Adrenal gland (tissue), 12 donors: ENCODE results near the gene NXN. TPM values are rescaled to one million over a fixed set of nuclear protein-coding genes. Genes with fewer than 3 reads are reported as not detected.

Source experiments
- DNase-seq, 7 donors: peaks; one replicate each; pipeline ENCODE4 v3.0.0-alpha.2; 2019 to 2020
- H3K27ac ChIP-seq, 5 donors: fragments of 200-600 bp; sonication (generic) in 4 of 5; 1 replicate in 3 of 5; 2 replicates in 2 of 5; pipeline versions ENCODE4 v1.5.1 to v1.8.0; 2016 to 2020; ENCODE audit warnings: mild to moderate bottlenecking in 1 of 5
- H3K27me3 ChIP-seq: fragments of 200-600 bp; 2 replicates; pipeline ENCODE4 v1.8.0; 2021
- H3K36me3 ChIP-seq, 2 donors: fragments of 200-600 bp; replicated peaks in 1 of 2; 1 replicate in 1 of 2; 2 replicates in 1 of 2; pipeline versions ENCODE4 v1.5.1 to v1.8.0; 2018 to 2022
- H3K4me1 ChIP-seq, 2 donors: fragments of 200-600 bp; replicated peaks in 1 of 2; 1 replicate in 1 of 2; 2 replicates in 1 of 2; pipeline versions ENCODE4 v1.5.1 to v1.8.0; 2018 to 2021
- H3K4me3 ChIP-seq, 4 donors: fragments of 200-600 bp; sonication (generic) in 3 of 4; one replicate each; pipeline ENCODE4 v1.5.1; 2016 to 2018
- H3K9me3 ChIP-seq, 3 donors: fragments of 200-600 bp; sonication (generic) in 1 of 3; replicated peaks in 1 of 3; 1 replicate in 2 of 3; 2 replicates in 1 of 3; pipeline versions ENCODE4 v1.5.1 to v1.8.0; 2016 to 2021
- POLR2A ChIP-seq, 2 donors: fragments of 450-650 bp; IDR thresholded peaks; one replicate each; pipeline ENCODE4 v1.6.1; 2017; ENCODE audit warnings: antibody characterized with exemption in 2 of 2, mild to moderate bottlenecking in 2 of 2, moderate library complexity in 1 of 2
- WGBS, 4 donors: extraction: QIAGEN DNeasy Blood & Tissue Kit in 2 of 4; methylation state at CpG; one replicate each; pipeline versions ENCODE4 v1.1.5 to v1.1.7; 2013 to 2017; 5-methylcytosine and 5-hydroxymethylcytosine counted together
- intact Hi-C, 2 donors: fragments of 100-400 bp; cut with DNase I; formaldehyde crosslinking; loops; one replicate each; pipeline versions ENCODE4 v1.14.1 to v1.15.0; 2022 to 2023
- polyA plus RNA-seq, 3 donors: library from polyadenylated mRNA; stranded (reverse); fragments of 200-250 nt in 2 of 3; fragments of 350-450 nt in 1 of 3; fragmentation: Illumina TruSeq in 1 of 3; extraction: RNeasy Lipid Tissue Mini Kit (QIAGEN cat#74804) in 1 of 3; gene quantifications; one replicate each; pipeline ENCODE4 v1.2.3, GENCODE V29; 2013 to 2014
- total RNA-seq, 9 donors: library from RNA; depleted of rRNA in 4 of 9; stranded (reverse); fragments of >200 nt in 4 of 9; fragments of 120-200 nt in 1 of 9; fragmentation: NEBNext Ultra II Directional in 1 of 9; extraction: Animal tissue kit (Norgen Biotek cat#: 25700) in 1 of 9; gene quantifications; one replicate each; pipeline versions ENCODE4 v1.1.0 to v1.2.4, GENCODE V29; 2013 to 2023
- TF ChIP-seq, protein P1 (sequence below), 6 experiments: fragments of 450-650 bp in 4 of 6; fragments of 200-600 bp in 2 of 6; sonication (generic) in 1 of 6; IDR thresholded peaks; 1 replicate in 5 of 6; 2 replicates in 1 of 6; pipeline versions ENCODE4 v1.5.1 to v1.8.0; 2016 to 2021; ENCODE audit warnings: antibody characterized with exemption in 6 of 6, mild to moderate bottlenecking in 2 of 6, moderate library complexity in 1 of 6
- donor health status: healthy with polysubstance abuse.
- donor health status: Bipolar disorder and iron deficiency.
- donor health status: DM: yes; HTN: yes; CAD: no.
- donor health status: DM: no; HTN: no; CAD: no.
- donor health status: DM: no; HTN: no; CAD: no.
- donor health status: DM: yes; HTN: yes; CAD: no.

Gene NXN
- total and polyA plus RNA-seq, 12 donors: 3.6 to 24.7 (median 10.9) TPM

- intact Hi-C loops: no loop called here
- no peak for DNase-seq
- no peak for TF ChIP-seq POLR2A (IDR thresholded peaks at IDR 0.05)
- TF ChIP-seq, protein P1, sequence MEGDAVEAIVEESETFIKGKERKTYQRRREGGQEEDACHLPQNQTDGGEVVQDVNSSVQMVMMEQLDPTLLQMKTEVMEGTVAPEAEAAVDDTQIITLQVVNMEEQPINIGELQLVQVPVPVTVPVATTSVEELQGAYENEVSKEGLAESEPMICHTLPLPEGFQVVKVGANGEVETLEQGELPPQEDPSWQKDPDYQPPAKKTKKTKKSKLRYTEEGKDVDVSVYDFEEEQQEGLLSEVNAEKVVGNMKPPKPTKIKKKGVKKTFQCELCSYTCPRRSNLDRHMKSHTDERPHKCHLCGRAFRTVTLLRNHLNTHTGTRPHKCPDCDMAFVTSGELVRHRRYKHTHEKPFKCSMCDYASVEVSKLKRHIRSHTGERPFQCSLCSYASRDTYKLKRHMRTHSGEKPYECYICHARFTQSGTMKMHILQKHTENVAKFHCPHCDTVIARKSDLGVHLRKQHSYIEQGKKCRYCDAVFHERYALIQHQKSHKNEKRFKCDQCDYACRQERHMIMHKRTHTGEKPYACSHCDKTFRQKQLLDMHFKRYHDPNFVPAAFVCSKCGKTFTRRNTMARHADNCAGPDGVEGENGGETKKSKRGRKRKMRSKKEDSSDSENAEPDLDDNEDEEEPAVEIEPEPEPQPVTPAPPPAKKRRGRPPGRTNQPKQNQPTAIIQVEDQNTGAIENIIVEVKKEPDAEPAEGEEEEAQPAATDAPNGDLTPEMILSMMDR (IDR thresholded peaks at IDR 0.05): no peak
- no peaks in the 10 kb centered on the region for H3K27me3 ChIP-seq
- peaks cover 7 to 10% of the 10 kb centered on the region in 2 donors for H3K4me1 ChIP-seq
- 65 to 71% (median 66%) methylated on average over 4 to 13 of the region's 13 CpGs for WGBS, 4 donors
- no peak overlapping the region for H3K4me3 ChIP-seq
- no peaks in the 10 kb centered on the region for H3K36me3 ChIP-seq
- no peaks in the 10 kb centered on the region for H3K9me3 ChIP-seq
- no peak overlapping the region for H3K27ac ChIP-seq
Observed at GRCh38 chr17:992933-993332, 13.4 kb upstream of the NXN start.

GRCh38 chr17:988561-988960, 9.0 kb upstream of the NXN start:
- H3K36me3 ChIP-seq: no peaks in the 10 kb centered on the region
- 87 to 90% (median 88%) methylated on average over 8 to 11 of the region's 11 CpGs for WGBS, 4 donors

GRCh38 chr17:987931-988330, 8.4 kb upstream of the NXN start:
- intact Hi-C loops: loop anchor here in 1 of 2 donors (10.0 kb wide), 1 partner anchor 273 kb away; the partner anchor contains the start of gene VPS53
- no peaks in the 10 kb centered on the region for H3K4me1 ChIP-seq
- H3K9me3 ChIP-seq: no peaks in the 10 kb centered on the region
- WGBS, 4 donors: 84 to 95% (median 90%) methylated on average over 7 to 15 of the region's 15 CpGs
- no peak overlapping the region for H3K27ac ChIP-seq
- H3K27me3 ChIP-seq: no peaks in the 10 kb centered on the region
- TF ChIP-seq, protein P1 (IDR thresholded peaks at IDR 0.05): no peak
- no peak for TF ChIP-seq POLR2A (IDR thresholded peaks at IDR 0.05)
- H3K4me3 ChIP-seq: no peak overlapping the region
- DNase-seq: no peak
- no peaks in the 10 kb centered on the region for H3K36me3 ChIP-seq

More at GRCh38 chr17:988561-988960, 9.0 kb upstream of the NXN start:
- Histone ChIP-seq H3K4me3 (no peak overlapping the region), H3K27ac (no peak overlapping the region), H3K4me1 (no peaks in the 10 kb centered on the region), H3K27me3 (no peaks in the 10 kb centered on the region), H3K9me3 (no peaks in the 10 kb centered on the region)
- no peak for DNase-seq
- intact Hi-C loops: loop anchor here in 1 of 2 donors (10.0 kb wide), 1 partner anchor 274 kb away; the partner anchor contains the start of gene VPS53
- TF ChIP-seq POLR2A (IDR thresholded peaks at IDR 0.05): no peak
- TF ChIP-seq, protein P1 (IDR thresholded peaks at IDR 0.05): no peak

DNA sequence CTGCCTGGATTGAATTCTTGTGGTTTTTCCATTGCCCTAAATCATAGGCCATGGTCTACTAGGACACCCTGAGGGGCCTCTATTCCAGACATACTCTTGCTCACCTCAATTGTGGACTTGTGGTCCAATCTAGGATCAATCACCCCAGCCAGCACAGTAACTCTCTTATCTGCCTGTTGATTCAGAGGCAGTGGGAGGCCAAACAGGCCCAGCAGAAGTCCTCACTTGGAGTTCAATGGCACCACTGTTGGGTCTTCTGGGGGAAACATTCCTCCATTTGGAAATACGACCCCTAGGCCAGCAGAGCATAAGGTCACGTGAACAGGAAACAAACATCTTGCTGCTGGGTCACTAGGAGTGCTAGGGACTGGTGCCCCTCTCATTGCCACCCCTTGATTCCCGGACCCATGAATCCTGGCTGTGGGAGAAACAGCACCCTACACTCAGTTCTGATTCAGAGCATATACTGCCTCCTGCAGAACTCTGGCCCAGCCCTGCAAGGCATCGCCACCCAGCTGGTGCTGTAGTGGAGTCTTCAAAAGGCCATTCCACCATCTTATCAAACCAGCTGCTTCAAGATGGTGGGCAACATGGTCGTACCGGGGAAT, 6.8 kb upstream of the NXN start:
- Histone ChIP-seq H3K9me3 (no peaks in the 10 kb centered on the region), H3K36me3 (no peaks in the 10 kb centered on the region), H3K27ac (no peak overlapping the region), H3K27me3 (no peaks in the 10 kb centered on the region), H3K4me1 (no peaks in the 10 kb centered on the region), H3K4me3 (no peak overlapping the region)
- no peak for DNase-seq
- 69 to 87% (median 86%) methylated on average over 3 to 6 of the region's 6 CpGs for WGBS, 4 donors
- TF ChIP-seq, protein P1 (IDR thresholded peaks at IDR 0.05): no peak
- TF ChIP-seq POLR2A (IDR thresholded peaks at IDR 0.05): no peak
- intact Hi-C loops: loop anchor here in 1 of 2 donors (10.0 kb wide), 1 partner anchor 272 kb away; the partner anchor contains the start of gene VPS53
